ENCODE measurements around the gene UMAD1.

Gene UMAD1

GRCh38 chr7:7764520-7765396, 124.2 kb downstream of the UMAD1 start:
- DNase-seq (ENCODE audit: low read depth in 1 of 2, low spot score in 1 of 2) = no peak

GRCh38 chr7:7765422-7765821, 124.9 kb downstream of the UMAD1 start:
- no peak for DNase-seq (ENCODE audit: low read depth in 1 of 2, low spot score in 1 of 2)

- DNase-seq (ENCODE audit: low read depth in 1 of 2, low spot score in 1 of 2) = no peak
These were observed 126.1 kb downstream of the UMAD1 start for GRCh38 chr7:7766671-7767070.

- DNase-seq (ENCODE audit: low read depth in 1 of 2, low spot score in 1 of 2) = no peak
These were observed 128.6 kb downstream of the UMAD1 start for GRCh38 chr7:7768977-7769709.

GRCh38 chr7:7769710-7770627, 129.4 kb downstream of the UMAD1 start:
- no peak for DNase-seq (ENCODE audit: low read depth in 1 of 2, low spot score in 1 of 2)

GRCh38 chr7:7771452-7771851, 130.9 kb downstream of the UMAD1 start:
- no peak for DNase-seq (ENCODE audit: low read depth in 1 of 2, low spot score in 1 of 2)

GRCh38 chr7:7772397-7772821, 131.9 kb downstream of the UMAD1 start:
- no peak for DNase-seq (ENCODE audit: low read depth in 1 of 2, low spot score in 1 of 2)

- no peak for DNase-seq (ENCODE audit: low read depth in 1 of 2, low spot score in 1 of 2)
These were observed 133.1 kb downstream of the UMAD1 start for GRCh38 chr7:7773334-7774309.

GRCh38 chr7:7779888-7780287, 139.3 kb downstream of the UMAD1 start:
- no peak for DNase-seq (ENCODE audit: low read depth in 1 of 2, low spot score in 1 of 2)

- no peak for DNase-seq (ENCODE audit: low read depth in 1 of 2, low spot score in 1 of 2)
These were observed 142.4 kb downstream of the UMAD1 start for GRCh38 chr7:7783001-7783400.

- no peak for DNase-seq (ENCODE audit: low read depth in 1 of 2, low spot score in 1 of 2)
These were observed 144.9 kb downstream of the UMAD1 start for GRCh38 chr7:7785344-7785973.

GRCh38 chr7:7786595-7786994, 146.0 kb downstream of the UMAD1 start:
- DNase-seq (ENCODE audit: low read depth in 1 of 2, low spot score in 1 of 2) = no peak

GRCh38 chr7:7789551-7789988, 149.0 kb downstream of the UMAD1 start:
- DNase-seq (ENCODE audit: low read depth in 1 of 2, low spot score in 1 of 2) = no peak

GRCh38 chr7:7790041-7790741, 149.6 kb downstream of the UMAD1 start:
- DNase-seq (ENCODE audit: low read depth in 1 of 2, low spot score in 1 of 2) = no peak

- DNase-seq (ENCODE audit: low read depth in 1 of 2, low spot score in 1 of 2) = no peak
These were observed 151.0 kb downstream of the UMAD1 start for GRCh38 chr7:7791523-7791922.

- no peak for DNase-seq (ENCODE audit: low read depth in 1 of 2, low spot score in 1 of 2)
These were observed 151.5 kb downstream of the UMAD1 start for GRCh38 chr7:7792056-7792455.

GRCh38 chr7:7793249-7793648, 152.7 kb downstream of the UMAD1 start:
- DNase-seq (ENCODE audit: low read depth in 1 of 2, low spot score in 1 of 2) = no peak

- DNase-seq (ENCODE audit: low read depth in 1 of 2, low spot score in 1 of 2) = no peak
These were observed 153.4 kb downstream of the UMAD1 start for GRCh38 chr7:7793921-7794320.

GRCh38 chr7:7795203-7795602, 154.7 kb downstream of the UMAD1 start:
- DNase-seq (ENCODE audit: low read depth in 1 of 2, low spot score in 1 of 2) = no peak
